ENCODE measurements around the gene AHCYL2.
"Not testable (repeated sequence)": the region's sequence is repeated elsewhere in the genome, so short reads cannot be mapped to it uniquely, and the experiment has no call there.

Gene AHCYL2

GRCh38 chr7:129388333-129389098 lies 163.7 kb downstream of the AHCYL2 start:
- DNase-seq, result no peak

- DNase-seq, result no peak
Measured at GRCh38 chr7:129389829-129390228, 165.0 kb downstream of the AHCYL2 start.

GRCh38 chr7:129390314-129390713 lies 165.5 kb downstream of the AHCYL2 start:
- no peak for DNase-seq

- DNase-seq, result no peak
Measured at GRCh38 chr7:129391546-129392171, 166.8 kb downstream of the AHCYL2 start.

GRCh38 chr7:129393255-129393654 lies 168.4 kb downstream of the AHCYL2 start:
- no peak for DNase-seq

GRCh38 chr7:129394101-129394500 lies 169.3 kb downstream of the AHCYL2 start:
- no peak for DNase-seq

GRCh38 chr7:129394982-129395914 lies 170.4 kb downstream of the AHCYL2 start:
- DNase-seq, result no peak

GRCh38 chr7:129401228-129401966 lies 176.6 kb downstream of the AHCYL2 start:
- no peak for DNase-seq

- DNase-seq, result no peak
Measured at GRCh38 chr7:129401967-129402860, 177.4 kb downstream of the AHCYL2 start.

GRCh38 chr7:129405527-129405926 lies 180.7 kb downstream of the AHCYL2 start:
- DNase-seq, result no peak

- DNase-seq, result not testable (repeated sequence)
Measured at GRCh38 chr7:129410238-129410637, 185.4 kb downstream of the AHCYL2 start.

GRCh38 chr7:129412501-129412900 lies 187.7 kb downstream of the AHCYL2 start:
- no peak for DNase-seq

- DNase-seq, result no peak
Measured at GRCh38 chr7:129417073-129417472, 192.2 kb downstream of the AHCYL2 start.

GRCh38 chr7:129421717-129422250 lies 197.0 kb downstream of the AHCYL2 start:
- DNase-seq, result no peak

- no peak for DNase-seq
Measured at GRCh38 chr7:129422727-129423126, 197.9 kb downstream of the AHCYL2 start.

- DNase-seq, result no peak
Measured at GRCh38 chr7:129423700-129424410, 199.0 kb downstream of the AHCYL2 start.

GRCh38 chr7:129426482-129426881 lies 201.7 kb downstream of the AHCYL2 start:
- DNase-seq, result no peak

GRCh38 chr7:129427526-129428045 lies 202.8 kb downstream of the AHCYL2 start:
- DNase-seq, result no peak

- DNase-seq, result no peak
Measured at GRCh38 chr7:129431911-129432643, 207.2 kb downstream of the AHCYL2 start.
